Forelimb muscle (tissue), 1 donor: Measurements from ENCODE around the gene FRYL. TPM values are rescaled to one million over a fixed set of nuclear protein-coding genes. Genes with fewer than 3 reads are reported as not detected.

ENCODE experiments used
- polyA plus RNA-seq: library from polyadenylated mRNA; unstranded; fragments of 120-200 nt; gene quantifications from one replicate; pipeline ENCODE4 v1.2.1, GENCODE V29; 2013; ENCODE audit not compliant: insufficient read length

The FRYL gene
- polyA plus RNA-seq, 1 donor, result 24.8 TPM

Other genes with a start within 250 kb of the FRYL start
- 208 TPM for gene OCIAD1, start 50.8 kb upstream of the FRYL start, polyA plus RNA-seq
- gene OCIAD2, start 126.5 kb upstream of the FRYL start, polyA plus RNA-seq, result 26.6 TPM
- gene CWH43, start 206.0 kb upstream of the FRYL start, polyA plus RNA-seq, result not detected